GM18858 (cell line): ENCODE results near the gene VSIR.

Experiments used
- ATAC-seq: cut with Tn5 transposase; IDR thresholded peaks from one replicate; pipeline ENCODE4 v1.9.1; 2021; ENCODE audit not compliant: unreplicated experiment

VSIR gene

GRCh38 chr10:71807557-71808510 is 34.5 kb upstream of the VSIR start:
- no peak for ATAC-seq

- ATAC-seq: no peak
These were observed 33.6 kb upstream of the VSIR start for GRCh38 chr10:71806704-71807556.

GRCh38 chr10:71805776-71806703 is 32.7 kb upstream of the VSIR start:
- ATAC-seq: no peak

GRCh38 chr10:71804077-71804476 is 30.8 kb upstream of the VSIR start:
- ATAC-seq: no peak

GRCh38 chr10:71802715-71803488 is 29.6 kb upstream of the VSIR start:
- no peak for ATAC-seq

GRCh38 chr10:71802235-71802634 is 28.9 kb upstream of the VSIR start:
- no peak for ATAC-seq

- ATAC-seq: peak; percentile 69
These were observed 28.0 kb upstream of the VSIR start for GRCh38 chr10:71801361-71801760.

GRCh38 chr10:71799608-71800453 is 26.5 kb upstream of the VSIR start:
- ATAC-seq: no peak

- no peak for ATAC-seq
These were observed 25.8 kb upstream of the VSIR start for GRCh38 chr10:71799112-71799511.

GRCh38 chr10:71798308-71798624 is 24.9 kb upstream of the VSIR start:
- ATAC-seq: no peak

- no peak for ATAC-seq
These were observed 24.4 kb upstream of the VSIR start for GRCh38 chr10:71797533-71798307.

- ATAC-seq: no peak
These were observed 23.6 kb upstream of the VSIR start for GRCh38 chr10:71796749-71797405.

- no peak for ATAC-seq
These were observed 21.9 kb upstream of the VSIR start for GRCh38 chr10:71795248-71795647.

GRCh38 chr10:71790749-71791440 is 17.6 kb upstream of the VSIR start:
- ATAC-seq: no peak

GRCh38 chr10:71789871-71790270 is 16.6 kb upstream of the VSIR start:
- ATAC-seq: no peak

GRCh38 chr10:71788954-71789353 is 15.6 kb upstream of the VSIR start:
- ATAC-seq: no peak

- no peak for ATAC-seq
These were observed 11.5 kb upstream of the VSIR start for GRCh38 chr10:71784679-71785272.
